Neuronal stem cell (in vitro differentiated cells): ENCODE data around the gene GRK6.

Experiments
- DNase-seq: peaks from one replicate; pipeline ENCODE4 v3.0.0-alpha.2; 2013; ENCODE audit warnings: low spot score
- H2AFZ ChIP-seq: one replicate; pipeline ENCODE4 v1.6.1; 2013; ENCODE audit warnings: mild to moderate bottlenecking, low read length, inconsistent platforms
- H2AK5ac ChIP-seq: 2 replicates; pipeline ENCODE4 v1.6.1; 2013; ENCODE audit warnings: low read depth, mild to moderate bottlenecking, inconsistent platforms, low read length, moderate library complexity, mixed read lengths
- H2BK120ac ChIP-seq: 2 replicates; pipeline ENCODE4 v1.6.1; 2013; ENCODE audit warnings: low read depth, mild to moderate bottlenecking, inconsistent platforms, low read length, moderate library complexity, mixed read lengths
- H2BK12ac ChIP-seq: one replicate; pipeline ENCODE4 v1.6.1; 2013; ENCODE audit warnings: low read length, inconsistent platforms
- H2BK15ac ChIP-seq: 2 replicates; pipeline ENCODE4 v1.6.1; 2013; ENCODE audit warnings: mild to moderate bottlenecking, low read length, inconsistent platforms, mixed read lengths
- H2BK5ac ChIP-seq: one replicate; pipeline ENCODE4 v1.6.1; 2013; ENCODE audit warnings: inconsistent platforms, mild to moderate bottlenecking, low read length, moderate library complexity
- H3K14ac ChIP-seq: one replicate; pipeline ENCODE4 v1.6.1; 2013; ENCODE audit warnings: low read length, inconsistent platforms
- H3K18ac ChIP-seq: 2 replicates; pipeline ENCODE4 v1.6.1; 2013; ENCODE audit warnings: low read length, inconsistent platforms
- H3K23ac ChIP-seq: 2 replicates; pipeline ENCODE4 v1.6.1; 2013; ENCODE audit warnings: low read depth, mild to moderate bottlenecking, mixed read lengths, low read length, inconsistent platforms; ENCODE audit not compliant: poor library complexity
- H3K27ac ChIP-seq: replicated peaks from 3 replicates; pipeline ENCODE4 v1.5.1; 2013; ENCODE audit warnings: low read length, inconsistent platforms
- H3K27me3 ChIP-seq, 3 experiments: 2 replicates each; pipeline ENCODE4 v1.6.1; 2013; ENCODE audit warnings: low read length in 3 of 3, mild to moderate bottlenecking in 2 of 3, inconsistent platforms in 1 of 3, low read depth in 1 of 3, mixed read lengths in 1 of 3, moderate library complexity in 1 of 3; ENCODE audit not compliant: control insufficient read depth in 3 of 3, insufficient read depth in 3 of 3
- H3K36me3 ChIP-seq, 2 donors: replicated peaks in 1 of 2; 2 replicates each; pipeline ENCODE4 v1.6.1; 2013; ENCODE audit warnings: low read length in 2 of 2; ENCODE audit not compliant: control insufficient read depth in 2 of 2, insufficient read depth in 2 of 2
- H3K4ac ChIP-seq: 2 replicates; pipeline ENCODE4 v1.6.1; 2013; ENCODE audit warnings: inconsistent platforms, mild to moderate bottlenecking, low read length, moderate library complexity
- H3K4me1 ChIP-seq, 2 donors: 1 replicate in 1 of 2; 2 replicates in 1 of 2; pipeline ENCODE4 v1.6.1; 2013; ENCODE audit warnings: low read length in 2 of 2, low read depth in 1 of 2; ENCODE audit not compliant: control insufficient read depth in 2 of 2, insufficient read depth in 1 of 2
- H3K4me2 ChIP-seq: one replicate; pipeline ENCODE4 v1.6.1; 2013; ENCODE audit warnings: mild to moderate bottlenecking, low read length, inconsistent platforms; ENCODE audit not compliant: insufficient read depth, poor library complexity, severe bottlenecking
- H3K4me3 ChIP-seq, 2 donors: 2 replicates each; pipeline ENCODE4 v1.5.1; 2013; ENCODE audit warnings: low read length in 2 of 2, mild to moderate bottlenecking in 2 of 2, inconsistent platforms in 1 of 2, moderate library complexity in 1 of 2
- H3K79me1 ChIP-seq: one replicate; pipeline ENCODE4 v1.6.1; 2013; ENCODE audit warnings: low read depth, mild to moderate bottlenecking, inconsistent platforms, low read length, moderate library complexity
- H3K9ac ChIP-seq: one replicate; pipeline ENCODE4 v1.6.1; 2013; ENCODE audit warnings: mild to moderate bottlenecking, low read depth, low read length, inconsistent platforms; ENCODE audit not compliant: poor library complexity
- H3K9me3 ChIP-seq, 2 donors: replicated peaks in 1 of 2; 2 replicates each; pipeline versions ENCODE3 to v1.6.1; 2013; ENCODE audit warnings: low read length in 2 of 2, mild to moderate bottlenecking in 2 of 2, inconsistent platforms in 1 of 2, low read depth in 1 of 2, mixed read lengths in 1 of 2, moderate library complexity in 1 of 2; ENCODE audit not compliant: control insufficient read depth in 2 of 2, insufficient read depth in 1 of 2
- H4K8ac ChIP-seq: one replicate; pipeline ENCODE4 v1.6.1; 2013; ENCODE audit warnings: low read depth, mild to moderate bottlenecking, inconsistent platforms, low read length, moderate library complexity
- H4K91ac ChIP-seq: one replicate; pipeline ENCODE4 v1.6.1; 2013; ENCODE audit warnings: low read length, low read depth, mild to moderate bottlenecking, inconsistent platforms; ENCODE audit not compliant: poor library complexity
- WGBS, 2 donors: extraction: QIAGEN DNeasy Blood & Tissue Kit; methylation state at CpG; one replicate each; pipeline ENCODE4 v1.1.7; 2013; ENCODE audit warnings: missing lambda C conversion rate in 2 of 2, mixed read lengths in 1 of 2; ENCODE audit not compliant: insufficient read length in 2 of 2, insufficient replicate concordance in 1 of 2; ENCODE audit errors: extremely low coverage in 2 of 2; 5-methylcytosine and 5-hydroxymethylcytosine counted together

Gene GRK6

DNA sequence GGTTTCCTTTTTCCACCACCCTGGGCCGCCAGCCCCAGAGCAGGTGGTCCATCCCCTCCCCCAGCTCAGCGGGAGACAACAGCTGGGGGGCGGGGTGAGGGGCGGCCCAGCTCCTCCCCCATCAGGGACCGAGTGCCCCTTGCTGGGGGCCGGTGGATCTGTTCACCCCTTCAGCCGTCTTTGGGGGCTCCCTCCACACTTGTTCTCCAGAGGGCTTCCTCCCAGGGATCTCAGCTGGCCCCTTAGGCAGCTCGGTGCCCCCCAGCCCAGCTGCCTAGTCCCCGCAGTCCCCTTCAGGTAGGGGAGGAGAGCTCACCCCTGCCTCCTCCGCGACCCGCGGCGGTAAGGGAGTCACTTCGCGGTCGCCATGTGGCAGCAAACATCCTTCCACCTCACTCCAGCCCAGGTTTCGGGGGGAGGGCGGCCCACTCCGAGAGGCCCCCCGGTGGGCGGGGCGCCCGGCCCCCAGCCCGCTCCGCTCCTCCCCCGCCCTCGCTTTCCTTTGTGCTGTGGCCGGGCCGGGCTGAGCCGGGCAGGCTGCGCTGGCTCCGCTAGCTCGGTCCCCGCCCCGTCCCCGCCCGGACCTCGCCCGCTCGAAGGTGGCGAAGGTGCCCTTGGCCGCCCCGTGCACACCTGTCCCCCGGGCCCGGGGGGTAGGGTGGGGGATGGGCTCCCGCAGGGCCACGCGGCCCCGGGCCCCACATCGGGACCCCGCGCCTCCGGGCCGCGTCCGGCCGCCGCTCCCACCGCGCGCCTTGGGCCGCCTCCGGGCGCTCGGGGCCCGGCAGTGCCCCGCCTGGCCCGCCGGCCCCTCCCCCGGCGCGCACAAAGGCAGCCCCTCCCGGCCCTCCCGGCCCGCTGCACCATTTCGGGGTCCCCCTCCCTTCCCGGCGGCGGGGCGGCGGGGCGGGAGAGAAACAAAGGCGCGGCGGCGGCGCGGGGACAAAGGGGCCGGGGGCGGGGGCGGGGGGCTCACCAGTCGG, 46.3 kb downstream of the GRK6 start:
- peak overlapping the region; percentile 99 for H3K18ac ChIP-seq
- H3K9ac ChIP-seq = peak overlapping the region; percentile 99
- H3K23ac ChIP-seq = peak overlapping the region; percentile 94
- peak overlapping the region; percentile 93 for H2BK120ac ChIP-seq
- peak overlapping the region; percentile 92 for H4K91ac ChIP-seq
- H4K8ac ChIP-seq = no peak overlapping the region
- no peaks in the 10 kb centered on the region for H3K27me3 ChIP-seq
- H3K79me1 ChIP-seq = peaks cover 25% of the 10 kb centered on the region
- peak overlapping the region; percentile 94 for H3K14ac ChIP-seq
- H3K4me3 ChIP-seq = peak overlapping the region; percentile 94 to 96
- no CpG with 5 or more reads among the region's 93 CpGs for WGBS, 2 donors
- peak overlapping the region; percentile 87 for H3K4me2 ChIP-seq
- H3K27ac ChIP-seq = peak overlapping the region; percentile 88
- H3K9me3 ChIP-seq = no peaks in the 10 kb centered on the region
- peak overlapping the region; percentile 69 for H2BK12ac ChIP-seq
- H2AFZ ChIP-seq = peak overlapping the region; percentile 61
- H3K36me3 ChIP-seq = peaks cover 29 to 49% of the 10 kb centered on the region in 2 donors
- DNase-seq = peak; percentile 52
- H2BK5ac ChIP-seq = peak overlapping the region; percentile 95
- H3K4ac ChIP-seq = peak overlapping the region; percentile 96
- peak overlapping the region; percentile 68 for H2AK5ac ChIP-seq
- peak overlapping the region; percentile 12 for H2BK15ac ChIP-seq
- H3K4me1 ChIP-seq = peaks cover 41 to 44% of the 10 kb centered on the region in 2 donors

DNA sequence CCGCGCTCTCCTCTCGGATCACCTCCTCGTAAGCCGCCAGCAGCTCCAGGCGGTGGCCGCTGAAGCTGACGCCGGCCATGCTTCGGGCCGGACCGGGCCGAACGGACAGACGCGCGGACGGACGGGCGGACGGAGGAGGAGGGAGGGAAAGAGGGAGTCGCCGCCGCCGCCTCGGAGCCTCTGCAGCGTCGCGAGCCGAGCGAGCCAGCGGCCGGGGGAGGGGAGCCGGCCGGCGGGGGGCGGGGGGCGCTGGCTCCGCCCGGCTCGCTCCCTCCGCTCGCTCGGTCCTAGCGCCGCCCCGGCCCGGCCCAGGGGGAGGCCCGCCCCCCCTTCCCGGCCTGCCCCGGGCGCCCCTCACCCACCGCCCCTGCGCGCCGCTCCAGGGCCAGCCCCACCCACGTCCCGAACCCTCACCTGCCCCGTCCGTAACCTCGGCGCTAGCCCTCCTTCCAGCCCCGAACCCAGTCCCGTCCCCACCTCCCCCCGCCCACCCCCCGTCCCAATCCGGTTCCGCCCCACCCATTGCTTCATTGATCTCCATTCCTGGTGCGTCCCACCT, 47.0 kb downstream of the GRK6 start, which contains the start of gene DBN1:
TSS of gene DBN1 (minus strand) at position 192 of the 559 bp plus-strand sequence. CDS start at position 79, 113 bp downstream.
- Histone ChIP-seq H3K18ac (peak within 1 kb of the TSS; percentile 99), H3K4me1 (peaks cover 41 to 44% of the 10 kb centered on the region in 2 donors), H2BK5ac (peak within 1 kb of the TSS; percentile 95), H3K27ac (peak within 1 kb of the TSS; percentile 88), H3K4me2 (peak within 1 kb of the TSS; percentile 87), H2BK12ac (peak within 1 kb of the TSS; percentile 69), H3K9me3 (no peaks in the 10 kb centered on the region), H4K91ac (peak within 1 kb of the TSS; percentile 92), H3K27me3 (no peaks in the 10 kb centered on the region), H3K9ac (peak within 1 kb of the TSS; percentile 99), H3K14ac (peak within 1 kb of the TSS; percentile 94), H3K36me3 (peaks cover 24 to 41% of the 10 kb centered on the region in 2 donors), H2AFZ (peak within 1 kb of the TSS; percentile 61), H3K23ac (peak within 1 kb of the TSS; percentile 94), H2BK15ac (peak within 1 kb of the TSS; percentile 12), H3K4me3 (peak within 1 kb of the TSS; percentile 94 to 96), H3K4ac (peak within 1 kb of the TSS; percentile 96), H3K79me1 (peaks cover 25% of the 10 kb centered on the region), H2BK120ac (peak within 1 kb of the TSS; percentile 93), H4K8ac (no peak within 1 kb of the TSS), H2AK5ac (peak within 1 kb of the TSS; percentile 68)
- no CpG with 5 or more reads among the region's 69 CpGs for WGBS, 2 donors
- no peak for DNase-seq

- no peak overlapping the region for H2BK120ac ChIP-seq
- H4K91ac ChIP-seq = peak overlapping the region; percentile 6
- no peak overlapping the region for H2BK5ac ChIP-seq
- H3K79me1 ChIP-seq = peaks cover 23% of the 10 kb centered on the region
- H3K23ac ChIP-seq = no peak overlapping the region
- no peak overlapping the region for H4K8ac ChIP-seq
- H2AFZ ChIP-seq = no peak overlapping the region
- no peak overlapping the region for H2AK5ac ChIP-seq
- peak overlapping the region in 1 of 2 donors; percentile 94 for H3K4me3 ChIP-seq
- no peak overlapping the region for H3K9ac ChIP-seq
- no CpG with 5 or more reads among the region's 7 CpGs for WGBS, 2 donors
- H2BK15ac ChIP-seq = no peak overlapping the region
- H3K27ac ChIP-seq = peak overlapping the region; percentile 33
- DNase-seq = no peak
- peaks cover 39 to 41% of the 10 kb centered on the region in 2 donors for H3K4me1 ChIP-seq
- no peak overlapping the region for H3K14ac ChIP-seq
- no peaks in the 10 kb centered on the region for H3K9me3 ChIP-seq
- H3K4ac ChIP-seq = no peak overlapping the region
- H3K36me3 ChIP-seq = peaks cover 23 to 40% of the 10 kb centered on the region in 2 donors
- H2BK12ac ChIP-seq = no peak overlapping the region
- no peak overlapping the region for H3K4me2 ChIP-seq
- peak overlapping the region; percentile 86 for H3K18ac ChIP-seq
- no peaks in the 10 kb centered on the region for H3K27me3 ChIP-seq
Observed at GRCh38 chr5:177474002-177474476, 47.6 kb downstream of the GRK6 start.
